GM23248 (cell line): Measurements from ENCODE around the gene KRT8.

Experiments used
- EZH2 ChIP-seq: fragments of 200-600 bp; sonication (generic); IDR thresholded peaks from 2 replicates; pipeline ENCODE4 v1.6.1; 2018; ENCODE audit warnings: antibody characterized with exemption, mild to moderate bottlenecking; ENCODE audit not compliant: insufficient read depth, poor library complexity, severe bottlenecking
- EZH2phosphoT487 ChIP-seq: fragments of 200-600 bp; sonication (generic); IDR thresholded peaks from 2 replicates; pipeline ENCODE4 v1.6.1; 2018; ENCODE audit warnings: antibody characterized with exemption, moderate library complexity, mild to moderate bottlenecking, low read depth; ENCODE audit not compliant: insufficient read depth

DNA sequence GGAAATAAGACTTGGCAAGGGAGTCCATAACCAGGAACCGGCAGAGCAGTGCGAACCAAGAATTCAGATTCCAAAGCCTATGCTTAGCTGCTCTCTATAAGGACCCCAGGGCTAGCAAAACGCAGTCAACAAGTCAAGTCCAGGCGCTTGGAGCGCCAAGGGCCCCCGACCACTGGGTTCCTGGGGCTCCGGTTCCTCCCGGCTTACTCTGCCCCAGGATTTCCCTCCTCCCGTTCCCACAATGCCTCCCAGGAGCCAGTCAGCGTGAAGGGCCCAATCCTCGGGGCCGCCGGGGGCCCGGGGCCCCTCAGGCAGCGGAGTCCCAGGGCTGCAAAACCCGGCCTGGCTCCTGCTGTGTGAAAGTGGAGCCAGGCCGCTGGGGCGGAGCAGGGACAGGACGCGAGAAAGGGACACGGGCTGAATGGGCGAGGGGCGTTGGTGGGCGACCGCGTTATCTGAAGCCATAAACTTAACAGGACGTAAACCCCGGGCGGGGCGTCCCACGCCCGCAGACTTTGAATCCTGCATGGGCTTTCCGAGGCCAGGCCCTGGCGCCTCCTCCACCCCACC is 1.5 kb downstream of the KRT8 start:
- TF ChIP-seq EZH2, result no peak
- TF ChIP-seq EZH2phosphoT487, result no peak
